ENCODE data around the gene KNCN.

The KNCN gene

DNA sequence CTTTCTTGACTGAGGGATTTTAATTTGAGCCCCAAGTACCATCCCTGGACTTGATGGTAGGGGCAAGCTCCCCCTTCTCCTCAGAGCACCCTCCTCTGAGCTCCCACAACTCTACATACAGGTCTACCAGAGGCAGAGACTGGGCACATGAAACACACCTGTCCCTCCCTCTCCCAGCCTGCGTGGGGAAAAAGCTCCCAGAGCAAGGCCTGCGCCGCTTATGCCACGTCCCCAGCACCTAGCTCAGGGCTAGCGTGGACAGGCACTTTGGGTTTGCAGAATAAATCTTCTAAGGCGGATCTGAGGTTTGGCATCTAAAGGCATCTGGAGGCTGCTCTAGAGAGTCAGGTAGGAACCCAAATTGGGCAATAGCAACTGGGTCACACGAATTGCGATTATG lies 7.5 kb upstream of the KNCN start:
- TF ChIP-seq, protein P1, sequence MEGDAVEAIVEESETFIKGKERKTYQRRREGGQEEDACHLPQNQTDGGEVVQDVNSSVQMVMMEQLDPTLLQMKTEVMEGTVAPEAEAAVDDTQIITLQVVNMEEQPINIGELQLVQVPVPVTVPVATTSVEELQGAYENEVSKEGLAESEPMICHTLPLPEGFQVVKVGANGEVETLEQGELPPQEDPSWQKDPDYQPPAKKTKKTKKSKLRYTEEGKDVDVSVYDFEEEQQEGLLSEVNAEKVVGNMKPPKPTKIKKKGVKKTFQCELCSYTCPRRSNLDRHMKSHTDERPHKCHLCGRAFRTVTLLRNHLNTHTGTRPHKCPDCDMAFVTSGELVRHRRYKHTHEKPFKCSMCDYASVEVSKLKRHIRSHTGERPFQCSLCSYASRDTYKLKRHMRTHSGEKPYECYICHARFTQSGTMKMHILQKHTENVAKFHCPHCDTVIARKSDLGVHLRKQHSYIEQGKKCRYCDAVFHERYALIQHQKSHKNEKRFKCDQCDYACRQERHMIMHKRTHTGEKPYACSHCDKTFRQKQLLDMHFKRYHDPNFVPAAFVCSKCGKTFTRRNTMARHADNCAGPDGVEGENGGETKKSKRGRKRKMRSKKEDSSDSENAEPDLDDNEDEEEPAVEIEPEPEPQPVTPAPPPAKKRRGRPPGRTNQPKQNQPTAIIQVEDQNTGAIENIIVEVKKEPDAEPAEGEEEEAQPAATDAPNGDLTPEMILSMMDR (IDR thresholded peaks at IDR 0.05; ENCODE audit: control insufficient read depth, insufficient read depth, low read depth, low read length, missing control alignments): no peak
- no peak for DNase-seq (ENCODE audit: low read depth)
- no peak overlapping the region for H3K4me3 ChIP-seq (ENCODE audit: control insufficient read depth, low read depth, low read length)

GRCh38 chr1:46558141-46558963 lies 6.9 kb upstream of the KNCN start:
- no peak for DNase-seq (ENCODE audit: low read depth)
- H3K4me3 ChIP-seq (ENCODE audit: control insufficient read depth, low read depth, low read length): no peak overlapping the region
- TF ChIP-seq, protein P1 (IDR thresholded peaks at IDR 0.05; ENCODE audit: control insufficient read depth, insufficient read depth, low read depth, low read length, missing control alignments): no peak

DNA sequence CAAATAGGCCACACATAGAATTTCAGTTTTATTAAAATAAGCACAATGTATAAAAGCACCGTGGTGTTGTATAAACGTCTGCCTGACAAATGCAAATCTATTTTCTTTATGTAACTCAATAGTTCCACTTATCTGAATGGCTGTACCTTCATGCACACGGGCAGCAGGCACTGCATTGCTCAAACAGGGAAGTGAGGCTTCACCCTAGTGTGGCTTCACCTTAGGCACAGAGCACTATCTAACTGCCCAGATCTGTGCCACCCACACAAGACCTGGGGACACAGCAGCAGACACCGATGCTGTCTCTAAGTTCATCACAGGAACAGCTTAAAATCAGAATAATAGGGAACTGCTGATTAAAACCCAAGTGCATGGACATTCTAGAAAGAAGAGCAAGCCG lies 6.0 kb upstream of the KNCN start:
- no peak for DNase-seq (ENCODE audit: low read depth)
- H3K4me3 ChIP-seq (ENCODE audit: control insufficient read depth, low read depth, low read length): no peak overlapping the region
- TF ChIP-seq, protein P1 (IDR thresholded peaks at IDR 0.05; ENCODE audit: control insufficient read depth, insufficient read depth, low read depth, low read length, missing control alignments): no peak

GRCh38 chr1:46556822-46557221 lies 5.4 kb upstream of the KNCN start:
- no peak overlapping the region for H3K4me3 ChIP-seq (ENCODE audit: control insufficient read depth, low read depth, low read length)
- TF ChIP-seq, protein P1 (IDR thresholded peaks at IDR 0.05; ENCODE audit: control insufficient read depth, insufficient read depth, low read depth, low read length, missing control alignments): peak; percentile 14
- no peak for DNase-seq (ENCODE audit: low read depth)

GRCh38 chr1:46555826-46556619 lies 4.6 kb upstream of the KNCN start:
- DNase-seq (ENCODE audit: low read depth): no peak
- TF ChIP-seq, protein P1 (IDR thresholded peaks at IDR 0.05; ENCODE audit: control insufficient read depth, insufficient read depth, low read depth, low read length, missing control alignments): no peak
- no peak overlapping the region for H3K4me3 ChIP-seq (ENCODE audit: control insufficient read depth, low read depth, low read length)

GRCh38 chr1:46554597-46555381 lies 3.3 kb upstream of the KNCN start:
- TF ChIP-seq, protein P1 (IDR thresholded peaks at IDR 0.05; ENCODE audit: control insufficient read depth, insufficient read depth, low read depth, low read length, missing control alignments): no peak
- no peak for DNase-seq (ENCODE audit: low read depth)
- H3K4me3 ChIP-seq (ENCODE audit: control insufficient read depth, low read depth, low read length): no peak overlapping the region
